Esophagus muscularis mucosa (tissue), 3 donors: ENCODE measurements around the gene KRTAP2-4.

Experiments
- CTCF ChIP-seq, 3 experiments: fragments of 200-600 bp in 2 of 3; fragments of 450-650 bp in 1 of 3; sonication (generic) in 2 of 3; IDR thresholded peaks; one replicate each; pipeline ENCODE4 v1.5.1; 2017 to 2019; ENCODE audit warnings: antibody characterized with exemption in 3 of 3, mild to moderate bottlenecking in 2 of 3, moderate library complexity in 1 of 3
- POLR2A ChIP-seq: fragments of 450-650 bp; IDR thresholded peaks from one replicate; pipeline ENCODE4 v1.6.1; 2017; ENCODE audit warnings: antibody characterized with exemption, moderate library complexity, mild to moderate bottlenecking, low read depth

GRCh38 chr17:41063449-41063848, 2.2 kb downstream of the KRTAP2-4 start:
- TF ChIP-seq CTCF (IDR thresholded peaks at IDR 0.05) (no peak), POLR2A (no peak)
